ENCODE measurements around the gene NDUFS3. TPM values are rescaled to one million over a fixed set of nuclear protein-coding genes. Genes with fewer than 3 reads are reported as not detected.
"Not testable (repeated sequence)": the region's sequence is repeated elsewhere in the genome, so short reads cannot be mapped to it uniquely, and the experiment has no call there.

NDUFS3 gene
- total RNA-seq, result 100 to 1,000 TPM in 7 of 8 experiments, 10 to 100 TPM in 1; 92.5 to 149 (median 114) TPM

DNA sequence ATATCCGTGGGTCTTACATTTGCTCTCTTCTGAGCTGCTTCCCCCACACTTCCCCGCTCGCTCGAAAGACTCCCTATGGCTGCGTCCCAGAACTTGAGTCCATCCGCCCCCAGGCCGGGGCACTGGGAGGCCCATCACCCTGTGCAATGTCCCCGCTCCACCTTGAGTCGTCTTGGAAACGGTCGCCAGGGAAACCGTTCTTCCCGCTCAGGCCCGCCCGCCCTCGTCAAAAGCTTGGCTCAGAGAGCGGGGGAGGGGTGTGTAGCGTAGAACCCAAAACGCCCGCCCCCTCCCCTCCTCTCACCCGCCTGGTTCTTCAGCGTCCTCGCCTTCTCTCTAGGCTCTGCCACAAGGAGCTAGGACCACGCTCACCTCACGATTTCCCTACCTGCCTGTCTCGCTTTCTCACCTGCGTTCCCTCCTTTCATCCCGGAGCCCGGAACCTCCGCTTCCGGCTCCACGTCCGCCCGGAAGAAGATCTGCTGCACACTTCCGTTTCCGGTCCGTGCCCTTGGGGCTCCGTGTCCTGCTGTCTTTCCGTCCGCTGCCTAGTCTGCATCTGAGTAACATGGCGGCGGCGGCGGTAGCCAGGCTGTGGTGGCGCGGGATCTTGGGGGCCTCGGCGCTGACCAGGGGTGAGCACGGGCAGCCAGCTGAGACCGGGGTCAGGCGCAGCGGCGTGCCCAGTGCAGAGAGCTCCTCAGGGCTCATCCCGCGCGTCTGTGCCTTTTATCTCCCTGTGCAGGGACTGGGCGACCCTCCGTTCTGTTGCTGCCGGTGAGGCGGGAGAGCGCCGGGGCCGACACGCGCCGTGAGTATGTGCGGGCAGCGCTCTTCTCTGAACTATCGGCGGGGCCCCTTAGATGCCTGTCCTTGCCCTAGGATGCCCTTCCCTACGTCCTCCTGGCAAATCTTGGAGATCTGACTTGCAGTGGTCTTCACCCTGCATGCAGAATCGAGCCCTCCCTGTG, at the start of gene NDUFS3, which contains the start of gene KBTBD4:
Gene NDUFS3, plus strand, starts transcription at position 551 of the 971 bp plus-strand sequence. Its CDS starts 18 bp downstream, at position 569.
Gene KBTBD4, minus strand, starts transcription at position 447 of the 971 bp plus-strand sequence. Its CDS starts 19 bp downstream, at position 428.
- 0 to 5% (median 3%) methylated on average over 1 to 12 of the region's 72 CpGs; no CpG with 5 or more reads in 5 of the 10 experiments for WGBS, 10 experiments
- Histone ChIP-seq H3K27ac (peak within 1 kb of the TSS; percentile 97 to 98), H3K4me1 (replicated peaks in 1 of 2) (peaks cover 15 to 21% of the 10 kb centered on the region in 2 donors), H3K4me3 (peak within 1 kb of the TSS; percentile 71 to 94 (median 89))
- in situ Hi-C loops (cut with MboI; ENCODE audit: low pct_unique_long_range_greater_than_20kb in 2 of 9, low sequenced_read_pairs in 9 of 9, unreplicated experiment in 9 of 9), result no loop called here
- ATAC-seq (replicated peaks in 6 of 8), result peak; percentile 91 to 97 (median 94)

DNA sequence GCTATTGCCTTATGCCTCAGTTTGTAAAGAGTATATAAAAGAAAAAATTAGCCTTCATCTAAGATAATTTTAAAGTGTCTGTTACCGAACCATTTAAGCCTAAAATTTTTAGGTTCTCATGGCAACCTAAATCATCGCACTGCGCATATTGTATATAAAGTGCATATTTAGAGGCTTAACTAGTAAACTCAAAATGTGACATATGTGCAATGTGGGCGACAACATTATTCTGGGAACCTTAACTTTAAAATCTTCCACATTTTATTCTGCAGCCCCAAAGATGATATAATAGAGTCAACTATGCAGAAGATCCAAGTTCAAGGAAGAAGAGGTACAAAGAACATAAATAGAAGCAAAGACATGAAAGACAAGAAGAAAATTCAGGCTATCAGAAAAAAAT, 48.9 kb upstream of the NDUFS3 start:
- in situ Hi-C loops (cut with MboI; ENCODE audit: low pct_unique_long_range_greater_than_20kb in 2 of 9, low sequenced_read_pairs in 9 of 9, unreplicated experiment in 9 of 9), result no loop called here
- Histone ChIP-seq H3K4me1 (replicated peaks in 1 of 2) (peaks cover 11 to 21% of the 10 kb centered on the region in 2 donors), H3K27ac (no peak overlapping the region), H3K4me3 (no peak overlapping the region)
- ATAC-seq (replicated peaks in 6 of 8), result no peak
- WGBS, 10 experiments, result 76 to 100% (median 97%) methylated on average over 2 to 4 of the region's 4 CpGs

DNA sequence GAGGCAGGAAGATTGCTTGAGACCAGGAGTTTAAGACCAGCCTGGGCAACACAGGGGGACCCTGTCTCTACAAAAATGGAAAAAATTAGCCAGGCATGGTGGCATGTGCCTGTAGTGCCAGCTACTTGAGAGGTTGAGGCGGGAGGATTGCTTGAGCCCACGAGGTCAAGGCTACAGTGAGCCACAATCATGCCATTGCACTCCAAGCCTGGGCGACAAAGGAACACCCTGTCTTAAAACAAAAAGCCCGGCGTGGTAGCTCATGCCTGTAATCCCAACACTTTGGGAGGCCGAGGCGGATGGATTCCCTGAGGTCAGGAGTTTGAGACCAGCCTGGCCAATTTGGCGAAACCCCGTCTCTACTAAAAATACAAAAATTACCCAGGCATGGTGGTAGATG, 48.2 kb upstream of the NDUFS3 start:
- H3K4me3 ChIP-seq; in situ Hi-C loops (cut with MboI; ENCODE audit: low pct_unique_long_range_greater_than_20kb in 2 of 9, low sequenced_read_pairs in 9 of 9, unreplicated experiment in 9 of 9); ATAC-seq (replicated peaks in 6 of 8); H3K27ac ChIP-seq: not testable (repeated sequence)
- 86 to 100% (median 100%) methylated on average over 1 to 5 of the region's 9 CpGs; no CpG with 5 or more reads in 4 of the 10 experiments for WGBS, 10 experiments
- H3K4me1 ChIP-seq (replicated peaks in 1 of 2), result peaks cover 11 to 14% of the 10 kb centered on the region in 2 donors

DNA sequence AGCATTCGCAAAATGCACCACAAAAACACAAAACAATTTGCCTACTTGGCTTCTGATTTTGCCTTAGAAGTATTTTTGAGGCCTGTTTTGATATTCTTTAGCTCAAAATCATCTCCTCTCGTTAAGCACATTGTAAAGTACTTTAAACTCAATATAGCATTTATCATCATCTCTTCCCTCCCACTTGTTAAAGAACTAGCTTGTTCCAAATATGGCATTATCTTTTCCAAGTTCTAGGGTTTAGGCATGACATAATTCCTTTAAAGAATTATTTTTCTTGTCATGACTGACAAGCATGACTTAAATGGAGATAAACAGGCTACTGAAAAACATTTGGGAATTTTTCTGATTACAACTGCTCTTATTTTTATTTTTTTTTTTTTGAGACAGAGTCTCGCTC, 47.2 kb upstream of the NDUFS3 start:
- ATAC-seq (replicated peaks in 6 of 8), result no peak
- Histone ChIP-seq H3K4me1 (replicated peaks in 1 of 2) (peaks cover 11% of the 10 kb centered on the region in 2 donors), H3K27ac (no peak overlapping the region), H3K4me3 (no peak overlapping the region)
- in situ Hi-C loops (cut with MboI; ENCODE audit: low pct_unique_long_range_greater_than_20kb in 2 of 9, low sequenced_read_pairs in 9 of 9, unreplicated experiment in 9 of 9), result no loop called here
- 75 to 100% (median 94%) methylated on average over 1 to 3 of the region's 3 CpGs for WGBS, 10 experiments

- Histone ChIP-seq H3K4me3 (no peak overlapping the region), H3K27ac (no peak overlapping the region), H3K4me1 (replicated peaks in 1 of 2) (peaks cover 11% of the 10 kb centered on the region in 2 donors)
- in situ Hi-C loops (cut with MboI; ENCODE audit: low pct_unique_long_range_greater_than_20kb in 2 of 9, low sequenced_read_pairs in 9 of 9, unreplicated experiment in 9 of 9), result no loop called here
- WGBS, 10 experiments, result 63 to 100% (median 90%) methylated on average over 1 to 2 of the region's 2 CpGs; no CpG with 5 or more reads in 3 of the 10 experiments
- ATAC-seq (replicated peaks in 6 of 8), result peak in 5 of 8 experiments; percentile 58 to 92 (median 69)
These were observed 46.2 kb upstream of the NDUFS3 start for GRCh38 chr11:47532597-47533213.

DNA sequence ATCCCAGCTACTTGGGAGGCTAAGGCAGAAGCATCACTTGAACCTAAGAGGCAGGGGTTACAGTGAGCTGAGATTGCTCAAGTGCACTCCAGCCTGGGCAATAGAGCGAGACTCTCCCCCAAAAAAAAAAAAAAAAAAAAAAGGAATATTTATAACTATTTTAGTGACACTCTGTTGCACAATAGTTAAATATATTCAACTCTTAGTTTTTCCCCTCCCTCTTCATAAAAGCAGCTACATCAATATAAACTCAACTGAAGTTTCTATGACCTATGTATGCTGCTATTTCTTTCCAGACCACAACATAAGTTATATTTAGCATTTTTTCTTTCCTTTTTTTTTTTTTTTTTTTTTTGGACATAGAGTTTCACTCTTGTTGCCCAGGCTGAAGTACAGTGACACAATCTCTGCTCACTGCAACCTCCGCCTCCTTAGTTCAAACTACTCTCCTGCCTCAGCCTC, 45.2 kb upstream of the NDUFS3 start:
- 90 to 100% (median 100%) methylated on average over 1 to 2 of the region's 2 CpGs; no CpG with 5 or more reads in 3 of the 10 experiments for WGBS, 10 experiments
- Histone ChIP-seq H3K27ac (no peak overlapping the region), H3K4me3 (no peak overlapping the region), H3K4me1 (replicated peaks in 1 of 2) (peaks cover 11% of the 10 kb centered on the region in 2 donors)
- peak in 3 of 8 experiments; percentile 56 to 73 (median 58) for ATAC-seq (replicated peaks in 6 of 8)
- in situ Hi-C loops (cut with MboI; ENCODE audit: low pct_unique_long_range_greater_than_20kb in 2 of 9, low sequenced_read_pairs in 9 of 9, unreplicated experiment in 9 of 9), result no loop called here

DNA sequence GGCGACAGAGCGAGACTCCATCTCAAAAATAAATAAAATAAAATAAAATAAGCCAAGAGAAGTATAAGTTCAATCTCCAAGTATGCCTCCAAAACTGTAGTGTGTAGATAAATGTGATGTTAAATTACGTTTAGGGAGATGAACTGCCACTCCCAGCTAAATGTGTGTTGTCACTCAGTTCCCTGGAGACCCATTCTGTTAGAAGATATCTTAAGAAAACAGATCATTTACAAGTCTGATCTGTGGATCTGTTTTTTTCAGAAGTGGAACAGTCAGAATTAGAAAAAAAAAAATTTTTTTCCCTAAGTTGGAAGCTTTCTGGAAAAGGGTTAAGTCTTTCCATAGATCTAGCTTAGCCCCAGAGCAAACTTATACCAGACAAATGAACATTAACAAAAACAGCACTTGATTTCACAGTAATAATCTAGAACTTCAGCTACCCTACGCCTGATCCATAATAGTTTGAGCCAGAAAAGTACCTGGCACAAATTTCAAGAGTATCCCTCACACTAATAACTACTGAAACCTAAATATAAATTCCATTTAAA, 44.1 kb upstream of the NDUFS3 start:
- Histone ChIP-seq H3K4me1 (replicated peaks in 1 of 2) (peaks cover 11 to 18% of the 10 kb centered on the region in 2 donors), H3K27ac (no peak overlapping the region), H3K4me3 (no peak overlapping the region)
- in situ Hi-C loops (cut with MboI; ENCODE audit: low pct_unique_long_range_greater_than_20kb in 2 of 9, low sequenced_read_pairs in 9 of 9, unreplicated experiment in 9 of 9), result no loop called here
- ATAC-seq (replicated peaks in 6 of 8), result peak in 1 of 8 experiments; percentile 19
- WGBS, 10 experiments, result 82 to 100% (median 93%) methylated on average over 1 to 4 of the region's 4 CpGs; no CpG with 5 or more reads in 2 of the 10 experiments

GRCh38 chr11:47536915-47537314, 42.0 kb upstream of the NDUFS3 start:
- H3K4me3 ChIP-seq, result no peak overlapping the region
- H3K27ac ChIP-seq, result no peak overlapping the region
- H3K4me1 ChIP-seq (replicated peaks in 1 of 2), result peaks cover 11 to 24% of the 10 kb centered on the region in 2 donors
- 67 to 100% (median 100%) methylated on average over 1 to 3 of the region's 3 CpGs; no CpG with 5 or more reads in 1 of the 10 experiments for WGBS, 10 experiments
- ATAC-seq (replicated peaks in 6 of 8), result no peak
- in situ Hi-C loops (cut with MboI; ENCODE audit: low pct_unique_long_range_greater_than_20kb in 2 of 9, low sequenced_read_pairs in 9 of 9, unreplicated experiment in 9 of 9), result no loop called here

DNA sequence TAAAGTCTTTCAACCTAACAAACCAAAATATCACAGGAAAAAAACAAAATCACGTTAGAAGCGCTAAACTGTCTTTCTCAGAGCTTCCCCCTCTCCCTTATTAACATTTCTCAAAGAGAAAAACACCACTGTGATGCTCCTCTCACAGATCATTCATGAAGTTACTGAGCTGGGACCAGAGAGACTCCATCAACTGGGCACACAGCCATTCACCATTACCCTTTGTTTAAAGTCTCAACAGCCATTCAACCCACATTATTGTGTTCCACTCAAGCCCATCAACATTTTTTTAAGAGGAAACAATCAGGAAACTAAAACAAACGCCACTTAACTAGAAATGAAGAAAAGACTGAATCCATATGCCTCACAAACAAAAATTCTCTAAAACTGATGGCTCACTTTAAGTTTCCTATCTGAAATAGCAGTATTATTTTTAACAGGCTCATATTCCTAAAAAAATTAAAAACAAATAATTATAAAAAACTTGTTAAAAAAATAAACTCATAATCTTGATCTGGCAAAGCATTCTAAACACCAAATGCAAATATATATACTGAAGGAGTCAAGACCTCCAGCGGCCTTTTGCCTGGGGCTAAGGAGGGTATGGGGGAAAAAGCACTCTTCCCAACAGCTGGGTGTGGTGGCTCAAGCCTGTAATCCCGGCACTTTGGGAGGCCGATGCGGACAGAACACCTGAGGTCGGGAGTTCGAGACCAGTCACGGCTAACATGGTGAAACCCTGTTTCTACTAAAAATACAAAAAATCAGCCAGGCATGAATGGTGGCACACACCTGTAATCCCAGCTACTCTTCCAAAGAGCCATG, 39.9 kb upstream of the NDUFS3 start:
- in situ Hi-C loops (cut with MboI; ENCODE audit: low pct_unique_long_range_greater_than_20kb in 2 of 9, low sequenced_read_pairs in 9 of 9, unreplicated experiment in 9 of 9), result no loop called here
- H3K4me1 ChIP-seq (replicated peaks in 1 of 2), result peaks cover 0 to 14% of the 10 kb centered on the region in 2 donors
- peak in 4 of 8 experiments; percentile 30 to 84 (median 68) for ATAC-seq (replicated peaks in 6 of 8)
- no peak overlapping the region for H3K27ac ChIP-seq
- WGBS, 10 experiments, result 38 to 89% (median 86%) methylated on average over 1 to 10 of the region's 10 CpGs
- no peak overlapping the region for H3K4me3 ChIP-seq

DNA sequence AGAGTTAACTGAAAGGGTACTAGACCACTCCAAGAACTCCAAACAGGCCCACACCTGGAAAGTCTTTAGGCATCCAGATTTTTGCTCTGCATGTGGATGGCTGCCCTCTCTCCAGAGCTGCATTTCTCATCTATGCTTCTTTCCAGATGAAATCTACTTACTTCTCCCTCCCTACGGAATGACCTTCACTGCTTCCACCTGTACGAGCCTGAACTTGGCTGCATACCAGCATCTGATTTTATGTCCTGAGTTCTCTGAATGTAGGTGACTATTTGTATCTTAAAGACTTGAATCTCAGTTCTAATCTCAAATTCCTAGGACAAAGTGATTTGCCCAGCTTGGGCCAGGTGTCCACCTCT, 39.2 kb upstream of the NDUFS3 start:
- H3K4me1 ChIP-seq (replicated peaks in 1 of 2), result peaks cover 0 to 14% of the 10 kb centered on the region in 2 donors
- no peak overlapping the region for H3K4me3 ChIP-seq
- 53 to 100% (median 88%) methylated on average over 1 to 2 of the region's 2 CpGs; no CpG with 5 or more reads in 2 of the 10 experiments for WGBS, 10 experiments
- ATAC-seq (replicated peaks in 6 of 8), result no peak
- in situ Hi-C loops (cut with MboI; ENCODE audit: low pct_unique_long_range_greater_than_20kb in 2 of 9, low sequenced_read_pairs in 9 of 9, unreplicated experiment in 9 of 9), result no loop called here
- no peak overlapping the region for H3K27ac ChIP-seq

DNA sequence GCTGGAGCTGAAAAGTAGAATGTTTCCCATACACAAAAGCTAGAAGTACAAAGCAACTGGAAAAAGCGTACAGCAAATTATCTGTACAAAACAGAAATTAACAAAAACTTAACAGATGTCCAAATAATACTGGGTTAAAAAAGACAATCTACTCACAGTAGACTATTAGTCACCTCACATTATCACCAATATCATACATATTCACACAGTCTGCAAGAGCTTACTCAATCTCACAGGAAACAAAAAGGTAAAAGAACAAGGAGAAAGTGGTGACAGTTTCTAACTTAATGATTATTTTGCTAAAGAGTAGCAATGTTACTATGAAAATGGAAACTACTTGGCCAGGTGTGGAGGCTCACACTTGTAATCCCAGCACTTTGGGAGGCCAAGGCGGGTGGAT, 37.8 kb upstream of the NDUFS3 start:
- H3K4me3 ChIP-seq, result no peak overlapping the region
- 83 to 100% (median 100%) methylated on average over 1 to 2 of the region's 2 CpGs; no CpG with 5 or more reads in 1 of the 10 experiments for WGBS, 10 experiments
- H3K27ac ChIP-seq, result no peak overlapping the region
- in situ Hi-C loops (cut with MboI; ENCODE audit: low pct_unique_long_range_greater_than_20kb in 2 of 9, low sequenced_read_pairs in 9 of 9, unreplicated experiment in 9 of 9), result no loop called here
- peaks cover 0 to 14% of the 10 kb centered on the region in 2 donors for H3K4me1 ChIP-seq (replicated peaks in 1 of 2)
- ATAC-seq (replicated peaks in 6 of 8), result no peak

DNA sequence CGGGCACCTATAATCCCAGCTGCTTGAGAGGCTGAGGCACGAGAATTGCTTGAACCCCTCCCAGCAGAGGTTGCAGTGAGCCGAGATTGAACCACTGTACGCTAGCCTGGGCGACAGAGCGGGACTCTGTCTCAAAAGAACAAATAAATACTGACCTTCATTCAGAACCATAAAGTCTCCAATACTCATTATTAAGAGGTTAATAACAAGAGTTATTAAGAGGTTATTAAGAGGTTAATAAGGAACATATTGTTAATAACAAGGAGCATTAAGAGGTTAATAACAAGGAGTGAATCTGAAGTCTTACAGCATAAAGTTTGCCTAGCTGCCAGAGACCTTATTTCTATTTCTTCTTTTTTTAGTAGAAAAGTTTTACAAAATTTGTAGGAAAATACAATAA, 33.6 kb upstream of the NDUFS3 start:
- in situ Hi-C loops (cut with MboI; ENCODE audit: low pct_unique_long_range_greater_than_20kb in 2 of 9, low sequenced_read_pairs in 9 of 9, unreplicated experiment in 9 of 9), result no loop called here
- WGBS, 10 experiments, result 80 to 100% (median 100%) methylated on average over 1 to 5 of the region's 6 CpGs; no CpG with 5 or more reads in 7 of the 10 experiments
- no peak overlapping the region for H3K27ac ChIP-seq
- H3K4me1 ChIP-seq (replicated peaks in 1 of 2), result peaks cover under 1 to 3% of the 10 kb centered on the region in 2 donors
- no peak for ATAC-seq (replicated peaks in 6 of 8)
- H3K4me3 ChIP-seq, result no peak overlapping the region
